ENCODE measurements around the gene IGF1.

IGF1 gene

DNA sequence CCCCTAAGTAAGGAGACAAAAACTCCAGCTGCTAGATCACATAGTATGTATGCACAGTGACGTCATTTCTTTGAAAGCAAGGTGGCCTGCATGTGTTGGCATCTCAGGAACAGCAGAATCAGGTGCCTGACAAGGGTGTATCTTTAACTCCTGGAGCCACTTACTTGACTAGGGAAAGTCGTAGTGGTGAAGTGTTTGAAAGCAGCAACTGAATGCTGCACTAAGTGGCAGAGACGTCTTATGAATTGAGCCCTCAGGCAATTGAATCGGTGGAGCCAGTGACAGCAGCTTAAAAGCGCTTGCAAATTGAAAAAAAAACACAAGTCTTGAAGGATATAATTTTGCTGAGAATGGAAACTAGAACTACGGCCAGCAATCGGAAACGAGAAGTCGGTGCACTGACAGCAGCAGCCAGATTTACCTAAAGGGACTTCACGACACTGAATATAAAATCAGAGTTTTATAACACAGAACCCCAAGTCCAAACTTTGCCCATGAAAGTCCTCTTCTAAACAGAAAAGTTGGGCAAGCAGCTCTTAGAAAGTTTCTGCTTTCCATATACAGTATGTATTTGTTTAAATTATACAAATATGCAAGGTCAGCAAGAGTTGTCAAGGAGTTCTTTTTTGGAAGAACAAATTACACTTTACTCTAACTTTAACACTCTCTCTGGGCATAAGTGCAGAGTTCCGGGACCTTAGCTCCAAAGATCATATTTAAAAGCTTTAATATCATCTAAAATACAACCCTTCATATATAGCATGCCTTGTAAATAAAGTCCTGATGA lies 1.1 kb downstream of the IGF1 start:
- DNase-seq = no peak
- H3K4me1 Mint-ChIP-seq = no peaks in the 10 kb centered on the region
- no peaks in the 10 kb centered on the region for H3K27me3 Mint-ChIP-seq
- H3K4me3 Mint-ChIP-seq = no peak overlapping the region
- no peak overlapping the region for H3K27ac Mint-ChIP-seq
- no peaks in the 10 kb centered on the region for H3K9me3 Mint-ChIP-seq
- ATAC-seq = peak; percentile 48

GRCh38 chr12:102478405-102479098 lies 1.8 kb downstream of the IGF1 start:
- H3K9me3 Mint-ChIP-seq = no peaks in the 10 kb centered on the region
- DNase-seq (peak; percentile 52 to 70), ATAC-seq (peak; percentile 89)
- no peaks in the 10 kb centered on the region for H3K4me1 Mint-ChIP-seq
- H3K27ac Mint-ChIP-seq = no peak overlapping the region
- H3K4me3 Mint-ChIP-seq = no peak overlapping the region
- H3K27me3 Mint-ChIP-seq = no peaks in the 10 kb centered on the region

DNA sequence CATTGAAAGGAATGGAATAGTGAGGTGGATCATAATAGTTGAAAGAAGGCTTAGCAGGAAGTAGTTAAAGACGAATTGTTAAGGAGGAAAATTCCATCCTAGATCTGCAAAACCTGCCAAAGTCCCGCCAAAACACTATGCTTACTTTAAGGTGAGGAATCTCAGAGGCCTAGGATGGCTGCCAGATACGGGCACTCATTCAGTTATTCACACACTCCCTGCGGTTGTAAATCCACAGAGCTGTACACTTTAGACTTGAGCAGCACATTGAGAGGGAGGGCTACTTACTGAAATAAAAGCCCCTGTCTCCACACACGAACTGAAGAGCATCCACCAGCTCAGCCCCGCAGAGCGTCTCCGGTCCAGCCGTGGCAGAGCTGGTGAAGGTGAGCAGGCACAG lies 5.0 kb downstream of the IGF1 start:
- DNase-seq (no peak), ATAC-seq (no peak)
- H3K27ac Mint-ChIP-seq = no peak overlapping the region
- H3K27me3 Mint-ChIP-seq = peaks cover 8% of the 10 kb centered on the region
- H3K4me1 Mint-ChIP-seq = peaks cover 9% of the 10 kb centered on the region
- H3K4me3 Mint-ChIP-seq = no peak overlapping the region
- H3K9me3 Mint-ChIP-seq = peaks cover 0 to 6% of the 10 kb centered on the region in 2 donors

GRCh38 chr12:102474438-102475064 lies 5.8 kb downstream of the IGF1 start:
- Mint-ChIP-seq H3K4me3 (peak overlapping the region; percentile 10 to 38), H3K27me3 (peaks cover 8% of the 10 kb centered on the region), H3K4me1 (peaks cover 9% of the 10 kb centered on the region), H3K9me3 (peaks cover 0 to 6% of the 10 kb centered on the region in 2 donors), H3K27ac (peak overlapping the region in 1 of 2 donors; percentile 92)
- ATAC-seq (peak; percentile 81), DNase-seq (peak in 1 of 2 donors; percentile 24)

- Mint-ChIP-seq H3K4me1 (peaks cover 9% of the 10 kb centered on the region), H3K9me3 (peaks cover 0 to 6% of the 10 kb centered on the region in 2 donors), H3K4me3 (no peak overlapping the region), H3K27ac (no peak overlapping the region), H3K27me3 (peaks cover 20% of the 10 kb centered on the region)
- ATAC-seq (no peak), DNase-seq (no peak)
These were observed 7.9 kb downstream of the IGF1 start for GRCh38 chr12:102472496-102472895.

DNA sequence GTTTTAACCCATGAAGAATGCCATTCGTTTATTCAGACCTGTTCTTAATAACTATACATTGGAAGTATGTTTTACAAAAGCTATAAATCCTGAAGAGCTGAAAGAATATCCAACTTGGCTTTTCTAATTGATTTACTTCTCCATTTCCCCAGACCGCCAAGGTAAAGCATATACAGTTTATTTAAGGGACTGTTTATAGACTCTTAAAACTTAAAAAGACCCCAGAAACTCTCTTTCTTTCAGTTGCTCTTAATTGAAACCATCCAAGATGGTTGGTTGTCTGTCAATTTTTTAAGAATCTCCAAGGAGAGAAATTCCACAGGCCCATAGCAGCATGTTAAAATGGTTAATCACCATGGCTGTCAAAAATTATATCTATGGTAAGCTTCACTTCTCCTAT lies 8.8 kb downstream of the IGF1 start:
- DNase-seq = no peak
- H3K27ac Mint-ChIP-seq = no peak overlapping the region
- no peak overlapping the region for H3K4me3 Mint-ChIP-seq
- H3K4me1 Mint-ChIP-seq = peaks cover 9% of the 10 kb centered on the region
- H3K27me3 Mint-ChIP-seq = peaks cover 30% of the 10 kb centered on the region
- H3K9me3 Mint-ChIP-seq = peaks cover 0 to 6% of the 10 kb centered on the region in 2 donors
- no peak for ATAC-seq

DNA sequence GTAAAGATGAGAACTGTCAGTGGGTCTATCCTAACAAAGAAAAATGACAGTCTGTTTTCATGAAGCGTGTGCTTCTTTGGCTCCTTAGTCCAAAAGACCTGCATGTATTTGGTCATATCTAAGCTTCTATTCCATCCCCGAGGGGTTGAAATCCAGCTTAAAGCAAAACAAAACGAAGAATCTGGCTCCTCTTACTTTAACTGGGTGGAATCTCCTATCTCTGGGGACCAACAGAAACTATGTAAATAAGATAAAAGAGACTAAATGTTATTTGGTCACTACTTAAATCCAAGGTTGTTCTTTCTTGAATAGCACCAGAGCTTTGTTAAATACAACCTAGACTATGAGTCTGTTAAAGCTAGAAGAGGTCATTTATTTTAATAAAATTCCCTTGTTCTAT lies 9.4 kb downstream of the IGF1 start:
- DNase-seq (no peak), ATAC-seq (no peak)
- Mint-ChIP-seq H3K27me3 (peaks cover 32% of the 10 kb centered on the region), H3K4me1 (peaks cover 9% of the 10 kb centered on the region), H3K27ac (no peak overlapping the region), H3K9me3 (peaks cover 0 to 6% of the 10 kb centered on the region in 2 donors), H3K4me3 (no peak overlapping the region)

DNA sequence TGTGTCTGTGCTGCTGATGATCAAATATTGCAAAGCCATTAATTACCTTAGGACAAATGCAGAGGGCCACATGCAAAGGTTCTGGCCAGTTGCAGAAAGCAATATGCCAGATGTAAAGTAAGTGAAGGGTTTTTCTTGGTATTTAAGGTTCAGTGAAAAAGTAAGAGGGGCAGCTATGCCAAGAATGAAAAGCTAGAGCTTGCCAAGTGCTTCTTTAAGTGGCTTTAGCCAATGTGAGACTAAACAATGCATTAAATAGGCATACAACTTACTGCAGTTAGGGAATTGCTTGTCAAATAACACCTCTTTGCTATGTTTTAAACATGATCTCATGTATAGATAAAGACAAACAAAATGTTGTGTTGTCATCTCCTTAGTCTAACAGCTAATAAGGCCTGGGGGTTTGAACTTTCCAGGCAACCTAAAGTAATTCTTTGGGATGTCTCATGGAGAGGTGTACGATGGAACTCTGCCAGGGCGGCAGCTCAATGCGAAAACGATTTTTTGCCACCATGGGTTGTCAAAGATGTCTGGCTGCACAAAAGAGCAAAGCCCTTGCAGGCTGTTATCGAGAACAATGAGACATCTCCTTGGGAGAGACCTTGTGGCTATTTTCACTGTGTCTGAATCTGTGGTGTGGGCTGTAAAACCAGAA lies 12.0 kb downstream of the IGF1 start:
- DNase-seq = no peak
- H3K4me3 Mint-ChIP-seq = no peak overlapping the region

GRCh38 chr12:102465762-102466560 lies 14.4 kb downstream of the IGF1 start:
- Mint-ChIP-seq H3K4me3 (no peak overlapping the region), H3K27me3 (peaks cover 38% of the 10 kb centered on the region), H3K4me1 (no peaks in the 10 kb centered on the region), H3K9me3 (no peaks in the 10 kb centered on the region), H3K27ac (peak overlapping the region in 1 of 2 donors; percentile 68)
- DNase-seq (no peak), ATAC-seq (no peak)

More for the DNA sequence above, 12.0 kb downstream of the IGF1 start:
- peaks cover 9% of the 10 kb centered on the region for H3K4me1 Mint-ChIP-seq
- ATAC-seq = no peak
- peaks cover 32% of the 10 kb centered on the region for H3K27me3 Mint-ChIP-seq
- H3K9me3 Mint-ChIP-seq = peaks cover 0 to 6% of the 10 kb centered on the region in 2 donors
- H3K27ac Mint-ChIP-seq = no peak overlapping the region

DNA sequence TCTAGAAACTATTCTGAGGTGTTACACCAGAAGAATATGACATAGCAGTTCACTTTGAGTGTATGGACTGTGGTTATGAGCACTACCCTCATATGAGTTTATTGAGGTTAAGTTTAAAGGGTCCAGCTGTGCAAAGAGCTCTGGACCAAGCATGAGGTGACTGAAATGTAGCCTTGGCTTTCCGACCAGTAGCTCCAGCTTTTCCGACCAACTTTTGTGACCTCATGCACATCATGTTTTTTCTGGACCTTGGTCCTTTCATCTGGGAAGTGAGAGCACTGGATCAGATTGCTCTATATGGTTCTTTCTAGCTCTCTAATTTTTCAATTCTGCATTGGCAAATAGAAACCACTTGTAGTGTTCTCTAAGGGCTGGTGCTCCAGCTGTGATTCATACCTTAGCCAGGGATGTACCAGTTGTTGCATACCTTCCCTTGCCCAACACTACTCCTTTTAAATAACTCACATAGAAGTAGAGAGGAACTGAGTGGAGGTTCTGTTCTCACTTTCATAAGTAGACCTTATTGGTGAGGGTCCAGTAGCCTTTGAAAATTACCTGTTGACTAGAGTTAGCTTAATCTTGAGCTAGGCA lies 16.6 kb downstream of the IGF1 start:
- Mint-ChIP-seq H3K27me3 (peaks cover 47% of the 10 kb centered on the region), H3K9me3 (no peaks in the 10 kb centered on the region), H3K4me1 (no peaks in the 10 kb centered on the region), H3K4me3 (no peak overlapping the region), H3K27ac (peak overlapping the region in 1 of 2 donors; percentile 42)
- DNase-seq (no peak), ATAC-seq (no peak)

DNA sequence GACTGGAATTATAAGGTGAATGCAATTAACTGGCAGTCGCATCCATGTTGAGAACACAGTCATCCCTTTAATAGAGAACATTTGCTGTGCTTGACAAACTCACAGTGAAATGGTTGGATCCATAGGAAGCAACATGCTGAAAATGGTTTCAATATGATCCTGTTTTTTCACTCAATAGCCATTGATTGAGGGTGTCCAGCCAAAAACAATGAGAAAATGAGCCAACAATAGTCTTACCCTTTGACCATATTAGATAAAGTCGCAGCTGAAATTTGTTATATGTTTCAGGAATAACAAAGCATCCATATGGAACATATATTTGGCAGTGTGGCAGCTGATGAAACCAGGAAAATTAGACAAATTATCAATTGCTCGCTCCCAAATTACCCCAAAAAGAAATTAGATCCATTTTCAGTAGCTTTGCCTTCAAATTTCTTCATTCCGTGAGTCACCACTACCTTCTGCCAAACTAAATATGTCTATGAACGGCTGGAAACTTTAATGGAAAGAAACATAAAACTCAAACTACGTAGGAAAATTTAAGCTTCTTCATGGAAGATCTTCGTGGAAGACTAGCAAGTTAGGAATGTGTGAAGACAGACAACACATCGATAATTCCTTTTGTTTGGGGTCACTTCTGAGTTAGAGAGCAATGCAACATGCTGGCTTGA lies 17.4 kb downstream of the IGF1 start:
- no peak for DNase-seq
- H3K9me3 Mint-ChIP-seq = no peaks in the 10 kb centered on the region
- no peaks in the 10 kb centered on the region for H3K4me1 Mint-ChIP-seq
- ATAC-seq = no peak
- H3K4me3 Mint-ChIP-seq = no peak overlapping the region
- H3K27me3 Mint-ChIP-seq = peaks cover 45% of the 10 kb centered on the region
- no peak overlapping the region for H3K27ac Mint-ChIP-seq

DNA sequence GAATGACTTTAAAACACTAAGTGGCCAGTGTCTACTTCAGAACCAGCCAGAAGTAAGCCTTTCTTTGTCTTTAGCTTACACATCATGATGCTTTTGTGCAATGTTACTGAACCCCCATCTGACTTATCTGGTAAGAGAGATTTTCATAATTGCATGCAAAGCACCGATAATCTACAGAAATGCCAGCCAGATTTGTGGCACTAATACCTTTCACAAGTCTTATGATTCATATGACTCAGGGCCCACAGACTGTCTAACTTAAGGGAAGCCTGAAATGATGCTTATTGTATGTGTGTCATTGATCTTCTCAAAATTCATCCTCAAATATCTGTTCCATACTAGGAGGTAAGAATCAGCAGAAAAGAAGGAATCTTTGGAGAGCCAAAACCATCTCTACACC lies 18.0 kb downstream of the IGF1 start:
- peaks cover 40% of the 10 kb centered on the region for H3K27me3 Mint-ChIP-seq
- H3K9me3 Mint-ChIP-seq = no peaks in the 10 kb centered on the region
- no peaks in the 10 kb centered on the region for H3K4me1 Mint-ChIP-seq
- DNase-seq (no peak), ATAC-seq (no peak)
- H3K4me3 Mint-ChIP-seq = no peak overlapping the region
- no peak overlapping the region for H3K27ac Mint-ChIP-seq

GRCh38 chr12:102461501-102461900 lies 18.9 kb downstream of the IGF1 start:
- H3K4me3 Mint-ChIP-seq = no peak overlapping the region
- H3K9me3 Mint-ChIP-seq = no peaks in the 10 kb centered on the region
- DNase-seq (no peak), ATAC-seq (no peak)
- H3K27me3 Mint-ChIP-seq = peaks cover 38% of the 10 kb centered on the region
- no peak overlapping the region for H3K27ac Mint-ChIP-seq
- H3K4me1 Mint-ChIP-seq = no peaks in the 10 kb centered on the region

DNA sequence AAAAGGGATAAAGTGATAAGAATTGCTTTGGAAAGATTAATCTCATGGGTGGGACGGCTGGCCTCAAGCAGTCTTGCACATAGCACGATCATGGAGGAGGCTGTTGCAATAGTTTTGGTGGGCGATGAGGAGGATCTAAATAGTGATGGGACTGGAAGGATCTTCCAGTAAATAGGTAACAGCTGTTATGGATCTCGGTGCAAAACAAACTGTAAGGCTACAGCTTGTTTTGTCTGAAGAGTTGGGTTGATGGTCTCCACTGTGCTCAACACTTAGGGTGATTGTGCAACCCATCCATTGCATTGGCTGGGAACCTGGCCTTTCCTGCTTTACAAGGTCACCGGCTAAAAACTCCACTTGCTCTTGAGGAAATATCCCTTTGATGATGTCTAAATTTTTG lies 21.0 kb downstream of the IGF1 start:
- H3K27me3 Mint-ChIP-seq = peaks cover 44% of the 10 kb centered on the region
- H3K9me3 Mint-ChIP-seq = peaks cover 0 to 5% of the 10 kb centered on the region in 2 donors
- ATAC-seq (no peak), DNase-seq (no peak)
- H3K27ac Mint-ChIP-seq = no peak overlapping the region
- no peak overlapping the region for H3K4me3 Mint-ChIP-seq
- no peaks in the 10 kb centered on the region for H3K4me1 Mint-ChIP-seq

All from stimulated activated naive CD8-positive, alpha-beta T cell treated with anti-CD3 and anti-CD28 coated beads, Interleukin-15, amount 100 ng/mL, for 72 hours (primary cell).